Common myeloid progenitor, CD34-positive (primary cell): ENCODE measurements around the gene MRPL23. TPM values are rescaled to one million over a fixed set of nuclear protein-coding genes. Genes with fewer than 3 reads are reported as not detected.

Source experiments
- CTCF ChIA-PET: fragments of 350-600 bp; sonication (Branson Sonifier 250); formaldehyde crosslinking; loops from one replicate; lab custom pipeline; 2021; ENCODE audit warnings: antibody characterized with exemption; lab: Charles Lee
- POLR2A ChIA-PET: fragments of 350-600 bp; sonication (Branson Sonifier 250); formaldehyde crosslinking; loops from one replicate; lab custom pipeline; 2021; ENCODE audit warnings: antibody characterized with exemption; lab: Charles Lee
- DNase-seq, 3 donors: peaks; one replicate each; pipeline versions ENCODE4 v3.0.0 to v3.0.0-alpha.2; 2013
- H3K27ac ChIP-seq, 2 experiments: 1 replicate in 1 of 2; 2 replicates in 1 of 2; pipeline ENCODE4 v1.7.0; 2013; ENCODE audit warnings: inconsistent platforms in 2 of 2, low read length in 2 of 2, mild to moderate bottlenecking in 2 of 2, low read depth in 1 of 2, moderate library complexity in 1 of 2; ENCODE audit not compliant: severe bottlenecking in 2 of 2, insufficient read depth in 1 of 2, poor library complexity in 1 of 2
- H3K27me3 ChIP-seq, 5 experiments: replicated peaks in 2 of 5; 1 replicate in 3 of 5; 2 replicates in 2 of 5; pipeline versions ENCODE4 v1.6.1 to v1.7.0; 2013; ENCODE audit warnings: low read length in 4 of 5, mild to moderate bottlenecking in 2 of 5, moderate library complexity in 2 of 5, inconsistent platforms in 1 of 5; ENCODE audit not compliant: insufficient read depth in 5 of 5, control insufficient read depth in 4 of 5
- H3K36me3 ChIP-seq, 4 experiments: 1 replicate in 2 of 4; 2 replicates in 2 of 4; pipeline versions ENCODE4 v1.6.1 to v1.7.0; 2013; ENCODE audit warnings: low read length in 3 of 4, control low read depth in 1 of 4, mild to moderate bottlenecking in 1 of 4; ENCODE audit not compliant: control insufficient read depth in 4 of 4, insufficient read depth in 4 of 4
- H3K4me1 ChIP-seq, 4 experiments: 1 replicate in 3 of 4; 2 replicates in 1 of 4; pipeline versions ENCODE4 v1.6.1 to v1.7.1; 2013; ENCODE audit warnings: low read length in 3 of 4, mild to moderate bottlenecking in 3 of 4, control low read depth in 1 of 4, inconsistent platforms in 1 of 4, moderate library complexity in 1 of 4; ENCODE audit not compliant: control insufficient read depth in 4 of 4, insufficient read depth in 4 of 4; ENCODE audit errors: control extremely low read depth in 1 of 4
- H3K4me3 ChIP-seq, 7 experiments: 1 replicate in 4 of 7; 2 replicates in 3 of 7; pipeline versions ENCODE4 v1.5.1 to v1.7.0; 2013; ENCODE audit warnings: mild to moderate bottlenecking in 7 of 7, low read length in 6 of 7, moderate library complexity in 6 of 7, inconsistent platforms in 2 of 7, low read depth in 2 of 7, control low read depth in 1 of 7; ENCODE audit not compliant: insufficient read depth in 4 of 7, control insufficient read depth in 1 of 7; ENCODE audit errors: extremely low read depth in 1 of 7
- H3K9me3 ChIP-seq, 5 experiments: 1 replicate in 4 of 5; 2 replicates in 1 of 5; pipeline versions ENCODE4 v1.6.1 to v1.7.1; 2013; ENCODE audit warnings: low read length in 4 of 5, mild to moderate bottlenecking in 2 of 5, inconsistent platforms in 1 of 5, low read depth in 1 of 5, moderate library complexity in 1 of 5; ENCODE audit not compliant: control insufficient read depth in 4 of 5, insufficient read depth in 2 of 5; ENCODE audit errors: control extremely low read depth in 1 of 5
- WGBS: methylation state at CpG from one replicate; pipeline ENCODE4 v1.1.5; 2013; ENCODE audit not compliant: insufficient coverage; 5-methylcytosine and 5-hydroxymethylcytosine counted together
- polyA plus RNA-seq: library from polyadenylated mRNA; unstranded; fragments of 120-200 nt; gene quantifications from one replicate; pipeline ENCODE4 v1.2.1, GENCODE V29; 2013

The MRPL23 gene
- polyA plus RNA-seq = 81.7 TPM

DNA sequence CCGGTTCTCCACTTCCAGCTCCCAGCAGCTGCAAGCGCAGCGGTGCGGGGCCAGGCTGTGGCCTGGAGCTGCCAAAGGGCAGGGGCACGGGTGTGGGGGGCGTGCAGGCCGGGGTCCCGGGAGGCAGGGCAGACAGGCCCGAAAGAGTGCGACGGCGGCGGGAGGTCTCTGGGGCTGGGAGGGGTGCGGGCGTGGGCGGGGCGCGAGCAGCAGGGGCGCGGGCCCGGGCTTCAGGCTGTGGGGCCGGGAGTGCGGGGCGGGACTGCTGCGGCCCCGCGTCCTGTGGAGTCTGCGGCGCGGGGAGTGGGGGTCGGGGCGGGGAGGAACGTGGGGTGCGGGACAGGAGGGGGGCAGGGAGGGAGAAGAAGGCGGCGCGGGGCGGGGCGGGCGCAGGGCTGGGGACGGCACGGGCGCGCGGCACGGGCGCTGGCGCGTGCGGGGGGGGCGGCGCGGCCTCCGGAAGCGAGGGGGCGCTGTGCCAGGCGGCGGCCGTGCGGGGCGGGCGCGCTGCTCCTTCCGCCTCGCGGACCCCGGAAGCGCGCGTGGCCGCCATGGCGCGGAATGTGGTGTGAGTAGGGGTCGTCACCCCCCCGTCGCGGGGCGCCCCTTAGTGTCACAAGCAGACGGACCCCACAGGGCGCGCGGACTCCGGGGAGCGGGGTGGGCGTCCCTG, at the start of gene MRPL23:
MRPL23 (plus strand) TSS at position 521 of the 673 bp plus-strand sequence; CDS start at position 552, 31 bp downstream.
- Histone ChIP-seq H3K27ac (no peak within 1 kb of the TSS), H3K4me1 (peaks cover 0 to 13% (median 9%) of the 10 kb centered on the region in 4 experiments), H3K9me3 (no peaks in the 10 kb centered on the region), H3K27me3 (no peaks in the 10 kb centered on the region), H3K36me3 (no peaks in the 10 kb centered on the region), H3K4me3 (no peak within 1 kb of the TSS)
- POLR2A ChIA-PET = interaction anchor here (1.1 to 1.8 kb wide), 4 partner anchors 56 to 294 kb away, joined by 3 to 11 read pairs (median 6); partner anchors contain the start of gene PRR33
- WGBS = no CpG with 5 or more reads among the region's 85 CpGs
- no peak for DNase-seq
- CTCF ChIA-PET = interaction anchor here (0.7 to 4.7 kb wide), 10 partner anchors 22 to 70 kb away, joined by 3 to 36 read pairs (median 4); partner anchors contain the start of gene PRR33

- ChIA-PET POLR2A (interaction anchor here (0.5 kb wide), 1 partner anchor 49 kb away, joined by 4 read pairs; no protein-coding TSS in a partner anchor), CTCF (interaction anchor here (0.8 to 2.6 kb wide), 8 partner anchors 11 to 66 kb away, joined by 3 to 9 read pairs (median 3); no protein-coding TSS in a partner anchor)
- Histone ChIP-seq H3K27ac (no peak overlapping the region), H3K4me1 (peaks cover 10 to 38% (median 24%) of the 10 kb centered on the region in 4 experiments), H3K27me3 (no peaks in the 10 kb centered on the region), H3K4me3 (no peak overlapping the region), H3K36me3 (peaks cover 0 to 4% (median 0%) of the 10 kb centered on the region in 4 experiments), H3K9me3 (no peaks in the 10 kb centered on the region)
- no peak for DNase-seq
- WGBS = 91% methylated on average over 4 of the region's 4 CpGs
Observed at GRCh38 chr11:1899090-1899489, 48.0 kb upstream of the MRPL23 start.

GRCh38 chr11:1899686-1900085, 47.4 kb upstream of the MRPL23 start:
- no peak for DNase-seq
- Histone ChIP-seq H3K27me3 (no peaks in the 10 kb centered on the region), H3K9me3 (no peaks in the 10 kb centered on the region), H3K36me3 (peaks cover 0 to 4% (median 0%) of the 10 kb centered on the region in 4 experiments), H3K4me1 (peaks cover 10 to 35% (median 24%) of the 10 kb centered on the region in 4 experiments), H3K27ac (no peak overlapping the region), H3K4me3 (no peak overlapping the region)
- POLR2A ChIA-PET = no interaction called here
- WGBS = 100% methylated on average over 2 of the region's 5 CpGs
- CTCF ChIA-PET = interaction anchor here (0.8 to 2.6 kb wide), 5 partner anchors 16 to 45 kb away, joined by 3 to 9 read pairs (median 5); no protein-coding TSS in a partner anchor

- ChIA-PET CTCF (interaction anchor here (0.6 to 5.8 kb wide), 12 partner anchors 10 to 227 kb away, joined by 3 to 31 read pairs (median 4); no protein-coding TSS in a partner anchor), POLR2A (interaction anchor here (0.8 kb wide), 1 partner anchor 10 kb away, joined by 3 read pairs; no protein-coding TSS in a partner anchor)
- 0% methylated on average over 1 of the region's 5 CpGs for WGBS
- H3K9me3 ChIP-seq = no peaks in the 10 kb centered on the region
- H3K4me1 ChIP-seq = peaks cover 8 to 30% (median 26%) of the 10 kb centered on the region in 4 experiments
- H3K36me3 ChIP-seq = peaks cover 0 to 4% (median 2%) of the 10 kb centered on the region in 4 experiments
- no peaks in the 10 kb centered on the region for H3K27me3 ChIP-seq
- peak in 2 of 3 donors; percentile 61 to 70 for DNase-seq
- H3K4me3 ChIP-seq = peak overlapping the region in 3 of 7 experiments; percentile 4 to 57 (median 34)
- H3K27ac ChIP-seq = peak overlapping the region; percentile 59 to 80
Observed at GRCh38 chr11:1906181-1906580, 41.0 kb upstream of the MRPL23 start.

- Histone ChIP-seq H3K9me3 (no peaks in the 10 kb centered on the region), H3K27ac (peak overlapping the region; percentile 59 to 80), H3K36me3 (peaks cover 0 to 4% (median 2%) of the 10 kb centered on the region in 4 experiments), H3K4me1 (peaks cover 8 to 31% (median 27%) of the 10 kb centered on the region in 4 experiments), H3K27me3 (no peaks in the 10 kb centered on the region), H3K4me3 (peak overlapping the region in 3 of 7 experiments; percentile 4 to 57 (median 34))
- ChIA-PET CTCF (interaction anchor here (0.5 to 5.8 kb wide), 14 partner anchors 10 to 1131 kb away, joined by 3 to 31 read pairs (median 4); no protein-coding TSS in a partner anchor), POLR2A (interaction anchor here (0.8 kb wide), 1 partner anchor 11 kb away, joined by 3 read pairs; no protein-coding TSS in a partner anchor)
- no peak for DNase-seq
- WGBS = 92% methylated on average over 13 of the region's 14 CpGs
Observed at GRCh38 chr11:1906611-1907423, 40.3 kb upstream of the MRPL23 start.

DNA sequence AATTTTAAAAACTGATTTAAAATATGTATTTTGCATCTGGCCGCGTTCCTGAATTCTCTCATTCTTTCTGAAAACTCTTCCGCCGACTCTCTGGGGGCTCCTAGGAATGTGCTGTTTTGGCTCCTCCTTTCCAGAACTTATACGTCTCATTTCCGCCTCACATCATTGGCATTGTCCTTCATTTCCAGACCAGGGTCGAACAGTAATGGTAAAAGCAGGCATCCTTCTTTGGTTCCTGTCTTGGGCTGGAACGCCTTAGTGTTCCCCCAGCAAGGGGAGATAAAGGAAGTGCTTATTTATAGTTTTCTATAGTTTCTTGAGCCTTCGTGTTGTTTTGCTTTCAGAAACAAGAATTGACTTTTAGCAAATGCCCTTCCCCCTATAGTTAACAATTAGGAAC, 38.5 kb upstream of the MRPL23 start:
- ChIA-PET CTCF (interaction anchor here (0.8 to 5.8 kb wide), 2 partner anchors 12 to 35 kb away, joined by 3 to 31 read pairs; no protein-coding TSS in a partner anchor), POLR2A (interaction anchor here (0.6 kb wide), 1 partner anchor 157 kb away, joined by 3 read pairs; no protein-coding TSS in a partner anchor)
- no peaks in the 10 kb centered on the region for H3K27me3 ChIP-seq
- peak overlapping the region in 1 of 2 experiments; percentile 47 for H3K27ac ChIP-seq
- no peak for DNase-seq
- H3K9me3 ChIP-seq = no peaks in the 10 kb centered on the region
- WGBS = 93% methylated on average over 6 of the region's 9 CpGs
- peak overlapping the region in 2 of 7 experiments; percentile 4 to 30 for H3K4me3 ChIP-seq
- peaks cover 8 to 44% (median 37%) of the 10 kb centered on the region in 4 experiments for H3K4me1 ChIP-seq
- peaks cover 0 to 4% (median 1%) of the 10 kb centered on the region in 4 experiments for H3K36me3 ChIP-seq
